Activated T-cell treated with anti-CD3 and anti-CD28 coated beads for 1 hour (primary cell): ENCODE results near the gene PRKAG2.
"Not testable (repeated sequence)": the region's sequence is repeated elsewhere in the genome, so short reads cannot be mapped to it uniquely, and the experiment has no call there.

ENCODE experiments used
- DNase-seq: peaks from one replicate; pipeline ENCODE4 v3.0.0-alpha.2; 2020; ENCODE audit warnings: low read depth

PRKAG2 gene

GRCh38 chr7:151876899-151877777 lies at the start of gene PRKAG2:
Gene PRKAG2 (minus strand): TSS chr7:151877115. CDS start chr7:151876620, 495 bp downstream.
- DNase-seq, result peak; percentile 66

DNA sequence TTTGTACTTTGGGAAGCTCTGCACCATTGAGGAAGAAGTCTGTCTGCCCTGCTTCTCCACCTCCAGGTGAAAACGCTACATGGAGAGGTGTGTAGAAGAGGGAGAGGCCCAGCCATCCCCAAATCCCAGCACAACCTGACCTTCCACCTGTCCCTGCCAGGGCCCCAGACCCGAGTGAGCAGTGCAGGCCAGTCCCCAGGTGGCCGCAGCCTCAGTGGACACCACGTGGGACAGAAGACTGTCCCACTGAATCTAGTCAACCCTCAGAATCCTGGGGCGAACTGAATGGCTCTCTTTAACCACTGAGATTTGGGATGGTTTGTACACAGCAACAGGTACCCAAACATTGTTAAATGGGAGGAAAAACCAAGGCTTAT lies 49.4 kb upstream of the PRKAG2 start:
- DNase-seq, result no peak

DNA sequence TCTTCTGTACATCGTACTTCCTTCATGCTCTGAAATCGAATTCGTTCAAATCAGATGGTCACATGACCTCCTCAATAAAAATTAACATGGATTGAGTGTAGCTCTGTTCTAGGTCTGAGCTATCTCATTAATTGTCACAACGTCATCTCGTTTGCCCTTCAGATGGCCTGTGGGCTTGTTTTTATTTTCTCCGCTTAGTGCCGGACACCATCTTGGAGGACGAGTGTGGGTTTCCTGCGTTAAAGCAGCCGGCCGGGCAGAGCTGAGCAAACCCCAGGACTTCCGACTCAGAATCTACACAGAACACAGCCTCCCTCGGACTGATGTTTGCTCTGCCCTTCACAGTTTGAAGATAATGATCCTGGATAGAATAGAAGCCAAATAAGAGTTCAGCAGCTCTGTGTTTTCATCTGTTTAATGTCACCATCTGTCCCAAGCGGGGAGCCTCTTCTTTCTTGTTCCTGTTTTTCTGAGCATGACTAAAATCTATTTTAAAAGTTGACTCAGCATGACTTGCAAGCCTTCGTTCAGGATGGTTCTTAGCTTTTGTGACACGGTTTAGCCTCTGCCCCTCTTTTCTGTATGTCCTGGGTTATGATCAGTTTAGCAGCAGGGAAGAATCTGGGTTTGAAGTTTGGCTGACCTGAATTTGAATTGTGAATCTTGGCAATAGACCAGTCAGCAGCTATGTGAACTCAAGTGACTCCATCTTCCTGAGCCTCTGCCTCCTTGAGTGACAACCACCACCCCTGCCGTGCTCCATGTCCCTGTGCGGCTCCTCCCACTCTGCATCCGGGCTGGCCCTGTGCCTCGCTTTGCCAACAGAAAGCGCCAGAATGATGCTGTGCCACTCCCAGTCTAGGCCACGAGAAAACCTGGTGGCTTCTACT lies 48.8 kb upstream of the PRKAG2 start:
- DNase-seq, result no peak

GRCh38 chr7:151924508-151924907 lies 47.6 kb upstream of the PRKAG2 start:
- DNase-seq, result no peak

GRCh38 chr7:151924001-151924400 lies 47.1 kb upstream of the PRKAG2 start:
- DNase-seq, result no peak

DNA sequence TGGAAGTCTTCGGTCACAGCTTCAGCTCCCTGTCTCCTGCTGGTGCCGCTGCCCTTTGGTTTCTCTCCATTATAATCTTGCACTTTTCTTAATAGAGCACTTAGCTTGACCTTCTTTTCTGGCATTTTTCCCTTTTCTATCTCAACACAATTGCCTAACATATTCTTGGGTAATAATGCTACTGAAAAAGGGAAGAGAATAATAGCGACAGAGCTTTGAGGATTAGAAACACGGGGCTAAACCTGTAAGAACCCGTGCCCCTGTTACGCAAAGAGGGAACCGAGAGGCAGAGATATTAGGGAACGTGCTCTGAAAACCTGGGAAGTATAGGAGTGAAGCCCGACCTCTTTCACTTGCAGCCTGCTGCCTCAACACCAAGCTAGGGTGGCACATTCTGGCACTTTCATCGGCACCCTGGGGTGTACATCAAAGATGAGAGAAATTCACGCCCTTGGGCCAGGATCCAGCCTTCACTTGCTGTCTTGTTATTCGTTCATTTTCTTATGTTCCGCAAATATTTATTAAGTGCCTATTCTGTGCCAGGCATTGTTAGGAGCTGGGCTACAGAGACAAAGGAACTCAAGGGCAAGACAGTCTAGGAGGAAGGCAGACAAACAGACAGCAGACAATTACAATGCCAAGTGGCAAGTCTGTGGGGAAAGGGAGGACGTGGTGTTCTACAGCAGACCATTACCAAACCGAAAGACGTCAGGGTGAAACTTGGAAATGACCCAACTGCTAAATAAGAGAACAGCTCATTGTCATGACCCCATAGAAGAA lies 46.4 kb upstream of the PRKAG2 start:
- no peak for DNase-seq

DNA sequence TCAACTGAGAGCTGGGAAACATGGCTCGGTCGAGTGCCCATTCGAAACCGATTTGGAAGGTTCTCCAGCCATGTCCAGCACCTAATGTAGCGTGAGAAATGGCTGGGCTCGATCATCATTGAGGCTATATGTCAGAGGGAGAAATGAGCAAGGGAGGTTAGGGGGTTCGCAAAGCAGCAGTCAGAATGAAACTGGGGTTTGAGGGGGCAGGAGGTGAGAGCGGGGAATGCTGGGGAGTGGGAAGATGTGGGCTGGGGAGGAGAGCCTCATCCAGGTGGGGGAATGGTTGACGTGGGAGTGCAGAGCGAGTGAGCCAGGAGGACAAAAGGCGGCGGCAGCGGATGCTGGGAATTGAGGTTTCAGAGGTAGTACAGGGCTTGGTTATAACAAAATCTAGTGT lies 44.5 kb upstream of the PRKAG2 start:
- no peak for DNase-seq

DNA sequence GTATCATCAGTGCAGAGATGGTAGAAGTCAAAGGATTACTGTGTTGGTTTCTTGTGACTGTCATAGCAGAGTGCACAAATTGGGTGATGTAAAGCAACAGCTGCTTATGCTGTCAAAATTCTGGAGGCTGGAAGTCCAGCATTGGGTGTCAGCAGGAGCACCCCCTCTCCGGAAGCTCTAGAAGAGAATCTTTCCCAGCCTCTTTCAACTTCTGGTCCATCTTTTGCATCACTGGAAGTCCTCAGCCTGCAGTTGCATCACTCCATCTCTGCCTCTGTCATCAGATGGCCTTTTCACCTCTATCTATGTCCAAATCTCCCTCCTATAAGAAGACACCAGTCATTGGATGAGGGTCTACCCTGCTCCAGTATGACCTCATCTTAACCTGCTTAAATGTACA lies 43.6 kb upstream of the PRKAG2 start:
- no peak for DNase-seq

- no peak for DNase-seq
These were observed 42.7 kb upstream of the PRKAG2 start for GRCh38 chr7:151919595-151919994.

DNA sequence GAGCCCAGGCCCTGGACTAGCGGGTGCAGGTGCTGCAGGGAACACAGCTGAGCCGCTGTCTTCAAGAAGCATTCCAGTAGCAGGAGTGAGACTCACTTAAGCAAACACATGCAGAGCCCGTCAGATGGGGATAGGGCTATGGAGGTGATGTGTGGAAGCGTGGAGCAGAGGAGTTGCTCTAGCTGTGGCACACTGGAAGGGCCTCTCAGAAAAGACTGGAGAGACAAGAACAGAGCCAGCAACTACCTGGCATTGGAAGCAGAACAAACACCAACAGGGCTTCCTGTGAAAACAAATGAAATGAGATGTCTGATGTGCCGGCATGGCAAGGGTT lies 41.6 kb upstream of the PRKAG2 start:
- DNase-seq, result no peak

DNA sequence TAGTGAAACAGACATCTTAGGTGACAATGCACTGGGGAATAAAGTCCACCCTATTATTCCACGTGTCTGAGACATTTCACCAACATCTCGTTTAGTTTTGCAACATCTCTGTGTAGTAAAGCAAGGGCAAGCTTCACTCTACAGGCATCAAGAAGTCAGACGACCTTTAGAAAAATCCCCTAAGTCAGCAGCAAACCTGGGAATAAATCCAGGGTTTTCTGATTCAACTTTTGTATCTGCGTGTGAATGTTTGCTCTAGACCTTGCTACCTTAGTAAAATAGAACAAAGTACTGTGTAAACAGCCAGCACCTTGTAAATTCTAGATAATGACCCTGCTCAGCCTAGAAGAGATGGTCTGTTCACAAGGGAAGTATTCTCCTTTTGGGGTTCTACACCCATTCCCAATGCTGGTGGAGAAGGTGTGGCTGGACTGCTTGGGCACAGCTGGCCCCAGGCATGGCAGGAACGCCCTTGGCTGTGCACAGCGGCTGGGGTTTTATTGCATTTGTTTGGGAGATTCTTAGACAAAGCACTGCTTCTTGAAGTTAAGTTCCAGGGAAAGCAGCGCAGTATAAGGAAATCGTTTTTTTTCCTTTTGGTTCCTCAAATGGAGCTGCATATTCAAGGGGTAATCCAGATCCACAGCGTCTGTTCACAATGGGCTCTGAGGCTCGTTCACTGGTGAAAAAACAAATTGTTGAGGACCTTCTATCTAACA lies 41.0 kb upstream of the PRKAG2 start:
- DNase-seq, result no peak

DNA sequence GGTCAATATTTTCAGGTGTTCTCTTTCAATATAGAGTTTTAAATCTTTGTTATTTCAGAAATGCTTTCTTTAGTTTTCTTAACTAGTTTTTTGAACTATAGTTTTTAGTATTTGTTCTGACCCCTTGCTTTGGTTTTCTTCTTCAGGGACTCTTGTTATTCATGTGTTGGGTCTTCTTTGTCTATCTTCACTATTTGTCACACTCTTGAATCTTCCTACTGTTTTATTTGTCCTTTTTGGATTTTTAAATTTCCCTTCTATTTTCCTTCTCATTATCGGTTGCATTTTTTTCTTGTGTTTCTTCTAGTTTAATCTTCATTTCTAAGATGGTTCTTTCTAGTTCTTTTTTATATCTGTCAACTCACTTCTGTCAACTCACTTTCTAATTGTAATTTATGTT lies 37.1 kb upstream of the PRKAG2 start:
- DNase-seq, result no peak

DNA sequence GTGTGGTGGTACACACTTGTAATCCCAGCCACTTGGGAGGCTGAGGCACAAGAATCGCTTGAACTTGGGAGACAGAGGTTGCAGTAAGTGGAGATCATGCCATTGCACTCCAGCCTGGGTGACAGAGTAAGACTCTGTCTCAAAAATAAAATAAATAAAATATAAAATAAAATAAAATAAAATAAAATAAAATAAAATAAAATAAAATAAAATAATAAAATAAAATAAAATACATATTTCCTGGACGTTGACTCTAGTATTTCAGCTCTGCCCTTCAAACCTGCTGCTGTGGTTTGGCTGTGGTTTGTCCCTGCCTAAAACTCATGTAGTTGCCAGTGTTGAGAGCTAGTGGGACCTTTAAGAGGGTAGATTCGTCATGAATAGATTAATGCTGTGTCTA lies 33.7 kb upstream of the PRKAG2 start:
- not testable (repeated sequence) for DNase-seq

- not testable (repeated sequence) for DNase-seq
These were observed 30.2 kb upstream of the PRKAG2 start for GRCh38 chr7:151907115-151907514.

DNA sequence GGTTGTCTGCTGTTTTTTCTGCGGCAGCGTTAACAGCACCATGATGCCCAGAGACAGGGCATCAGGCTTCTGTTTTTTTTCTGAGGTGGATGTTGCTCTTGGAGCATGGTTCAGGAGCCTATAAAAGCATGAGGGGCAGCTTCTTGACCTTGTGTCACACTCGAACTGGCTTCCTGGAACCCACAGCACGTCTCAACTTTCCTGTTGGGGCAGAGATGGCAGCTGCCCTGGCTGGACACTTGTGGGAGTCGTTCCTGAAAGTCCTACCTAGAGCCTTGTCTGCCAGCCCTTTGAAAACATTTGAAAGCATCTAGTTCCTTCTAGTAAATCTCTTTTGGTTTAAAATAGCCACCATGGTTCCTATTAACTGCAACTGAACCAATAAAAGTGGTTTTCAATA lies 28.9 kb upstream of the PRKAG2 start:
- DNase-seq, result no peak

GRCh38 chr7:151905353-151905752 lies 28.4 kb upstream of the PRKAG2 start:
- DNase-seq, result no peak

- no peak for DNase-seq
These were observed 27.4 kb upstream of the PRKAG2 start for GRCh38 chr7:151904270-151904669.

DNA sequence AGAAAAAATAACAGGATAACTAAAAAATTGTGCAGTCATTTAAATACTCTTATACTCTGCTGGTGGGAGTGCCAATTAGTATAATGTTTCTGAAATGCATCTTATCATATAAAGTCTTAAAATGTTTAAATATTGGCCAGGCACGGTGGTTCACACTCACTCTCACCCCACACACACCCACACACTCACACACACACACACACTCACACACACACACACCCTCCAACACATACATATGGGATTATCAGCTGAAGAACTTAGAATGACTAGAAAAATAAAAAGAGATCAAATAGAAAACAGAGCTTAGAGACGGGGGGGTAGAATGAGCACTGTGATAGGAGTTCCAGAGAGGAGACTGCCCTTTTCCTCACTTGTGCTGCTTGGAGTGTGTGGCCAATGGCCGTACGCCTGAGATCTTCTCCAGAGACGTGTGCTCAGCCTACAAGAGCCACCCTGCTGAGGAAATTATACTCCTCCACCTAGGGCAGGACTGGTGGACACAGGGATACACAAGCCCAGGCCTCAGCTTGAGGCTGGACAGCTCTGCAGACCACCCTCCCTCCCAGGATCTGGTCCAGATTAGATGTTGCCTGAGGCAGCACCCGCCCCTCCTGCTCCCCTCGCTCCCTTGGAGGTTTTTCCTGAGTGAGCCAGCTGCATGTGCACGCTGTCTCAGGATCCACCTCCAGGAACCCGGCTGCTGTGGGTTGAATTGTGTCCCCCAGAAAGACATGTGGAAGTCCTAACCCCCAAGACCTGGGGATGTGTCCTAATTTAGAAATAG lies 26.5 kb upstream of the PRKAG2 start:
- no peak for DNase-seq

GRCh38 chr7:151902311-151902710 lies 25.4 kb upstream of the PRKAG2 start:
- no peak for DNase-seq

DNA sequence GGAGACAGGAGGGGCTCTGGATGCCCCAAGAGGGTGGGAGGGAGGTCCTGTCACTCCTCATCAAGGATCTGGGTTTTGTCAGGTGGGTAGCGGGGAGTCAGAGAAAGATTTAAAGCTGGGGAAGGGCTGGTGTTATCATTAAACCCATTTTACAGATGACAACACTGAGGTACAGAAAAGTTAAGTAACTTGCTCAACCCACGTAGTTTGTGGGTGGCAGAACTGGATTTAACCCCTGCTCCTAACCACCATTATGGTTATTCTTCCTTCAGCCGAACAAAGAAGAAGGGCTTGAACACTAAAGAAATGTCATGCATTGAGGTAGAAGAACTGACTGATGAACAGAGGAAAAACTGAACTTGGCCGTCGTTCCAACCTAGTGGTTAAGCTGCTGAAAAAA lies 24.9 kb upstream of the PRKAG2 start:
- no peak for DNase-seq
